ENCODE measurements around the gene CNBP. TPM values are rescaled to one million over a fixed set of nuclear protein-coding genes. Genes with fewer than 3 reads are reported as not detected.
"Not testable (repeated sequence)": the region's sequence is repeated elsewhere in the genome, so short reads cannot be mapped to it uniquely, and the experiment has no call there.

The CNBP gene
- total and polyA plus RNA-seq, 3 donors from 2014 or later = 248 to 295 (median 291) TPM

DNA sequence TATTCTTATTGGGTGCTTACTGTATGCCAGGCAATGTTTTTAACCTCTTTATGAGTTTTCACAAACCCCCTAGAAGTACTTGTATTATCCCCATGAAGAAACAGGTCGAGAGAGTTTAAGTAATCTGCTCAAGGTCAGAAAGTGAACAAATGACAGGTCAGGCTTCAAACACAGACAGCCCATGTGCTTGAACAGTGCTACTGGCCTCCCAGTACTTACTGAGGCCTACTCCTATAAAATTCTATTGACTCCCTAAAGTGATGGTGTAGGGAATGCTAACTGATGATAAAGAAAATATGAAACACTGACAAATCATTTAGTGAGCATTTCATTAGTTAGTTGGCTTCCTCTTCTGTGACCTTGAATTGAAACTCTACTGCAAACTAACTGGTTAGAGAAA lies 4.2 kb upstream of the CNBP start:
- no peak for DNase-seq
- Histone ChIP-seq H3K4me1 (peaks cover 12% of the 10 kb centered on the region), H3K27me3 (no peaks in the 10 kb centered on the region), H3K9me3 (no peaks in the 10 kb centered on the region), H3K4me3 (no peak overlapping the region), H3K27ac (peak overlapping the region in 1 of 2 donors; percentile 33), H3K36me3 (ENCODE audit: low read depth, missing control alignments) (no peaks in the 10 kb centered on the region)
- intact Hi-C loops (cut with DNase I; ENCODE audit: low total_unique reads) = no loop called here
- TF ChIP-seq POLR2A (IDR thresholded peaks at IDR 0.05) (no peak), CTCF (IDR thresholded peaks at IDR 0.05) (no peak)
- 32 to 39% methylated on average over 1 of the region's 1 CpG for WGBS, 2 donors

DNA sequence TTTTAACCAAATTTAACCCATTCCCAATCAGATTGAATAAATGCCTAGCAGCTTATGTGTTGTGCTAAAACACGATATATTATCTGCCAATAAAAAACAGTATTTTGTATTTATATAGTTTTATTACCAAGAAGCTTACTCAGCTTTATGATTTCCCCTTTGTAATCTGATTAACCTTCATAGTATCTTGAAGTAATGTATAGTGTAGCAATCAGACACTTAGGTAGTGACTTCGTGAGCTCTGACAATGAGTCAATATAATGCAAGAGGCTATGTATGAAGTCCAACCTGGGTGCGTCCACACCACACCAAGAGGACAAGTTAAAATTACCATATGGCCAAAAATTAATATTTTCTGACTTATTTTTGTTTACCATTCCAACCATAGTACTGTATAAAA lies 2.1 kb upstream of the CNBP start:
- Histone ChIP-seq H3K4me3 (no peak overlapping the region), H3K27me3 (no peaks in the 10 kb centered on the region), H3K36me3 (ENCODE audit: low read depth, missing control alignments) (no peaks in the 10 kb centered on the region), H3K27ac (no peak overlapping the region), H3K9me3 (no peaks in the 10 kb centered on the region), H3K4me1 (peaks cover 16% of the 10 kb centered on the region)
- intact Hi-C loops (cut with DNase I; ENCODE audit: low total_unique reads) = no loop called here
- TF ChIP-seq POLR2A (IDR thresholded peaks at IDR 0.05) (no peak), CTCF (IDR thresholded peaks at IDR 0.05) (no peak)
- 72 to 81% methylated on average over 3 of the region's 3 CpGs for WGBS, 2 donors
- DNase-seq = no peak

GRCh38 chr3:129184784-129185542 lies 1.3 kb upstream of the CNBP start:
- H3K36me3 ChIP-seq (ENCODE audit: low read depth, missing control alignments); intact Hi-C loops (cut with DNase I; ENCODE audit: low total_unique reads): not testable (repeated sequence)
- 67 to 70% methylated on average over 20 of the region's 20 CpGs for WGBS, 2 donors

GRCh38 chr3:129184396-129184657 lies 631 bp upstream of the CNBP start:
- Histone ChIP-seq H3K4me3 (peak overlapping the region; percentile 97 to 100), H3K27me3 (no peaks in the 10 kb centered on the region), H3K4me1 (peaks cover 20% of the 10 kb centered on the region), H3K36me3 (ENCODE audit: low read depth, missing control alignments) (no peaks in the 10 kb centered on the region), H3K27ac (peak overlapping the region; percentile 98 to 99), H3K9me3 (no peaks in the 10 kb centered on the region)
- peak; percentile 44 for DNase-seq
- intact Hi-C loops (cut with DNase I; ENCODE audit: low total_unique reads) = no loop called here
- TF ChIP-seq POLR2A (IDR thresholded peaks at IDR 0.05) (no peak), CTCF (IDR thresholded peaks at IDR 0.05) (no peak)
- WGBS, 2 donors = 1 to 3% methylated on average over 5 of the region's 5 CpGs

More at GRCh38 chr3:129184784-129185542, 1.3 kb upstream of the CNBP start:
- Histone ChIP-seq H3K4me3 (peak overlapping the region; percentile 97 to 100), H3K4me1 (peaks cover 20% of the 10 kb centered on the region), H3K27ac (peak overlapping the region; percentile 98 to 99)
- not testable (repeated sequence) for H3K27me3 ChIP-seq, H3K9me3 ChIP-seq, DNase-seq

- WGBS, 2 donors = 0 to 1% methylated on average over 21 to 24 of the region's 24 CpGs
- peaks cover 27% of the 10 kb centered on the region for H3K4me1 ChIP-seq
- DNase-seq = no peak
- no peak for TF ChIP-seq POLR2A (IDR thresholded peaks at IDR 0.05)
- TF ChIP-seq CTCF (IDR thresholded peaks at IDR 0.05) = no peak
- intact Hi-C loops (cut with DNase I; ENCODE audit: low total_unique reads) = no loop called here
- no peaks in the 10 kb centered on the region for H3K36me3 ChIP-seq (ENCODE audit: low read depth, missing control alignments)
- H3K27me3 ChIP-seq = no peaks in the 10 kb centered on the region
- H3K27ac ChIP-seq = peak overlapping the region; percentile 98 to 99
- H3K9me3 ChIP-seq = no peaks in the 10 kb centered on the region
- peak overlapping the region; percentile 97 to 100 for H3K4me3 ChIP-seq
Measured at GRCh38 chr3:129182390-129183185, 1.1 kb downstream of the CNBP start.
